Inflammatory macrophage (primary cell): ENCODE results near the gene SUPT3H.

Experiments used
- DNase-seq, 2 donors: peaks; one replicate each; pipeline ENCODE4 v3.0.0-alpha.2; 2020 to 2022

Gene SUPT3H

DNA sequence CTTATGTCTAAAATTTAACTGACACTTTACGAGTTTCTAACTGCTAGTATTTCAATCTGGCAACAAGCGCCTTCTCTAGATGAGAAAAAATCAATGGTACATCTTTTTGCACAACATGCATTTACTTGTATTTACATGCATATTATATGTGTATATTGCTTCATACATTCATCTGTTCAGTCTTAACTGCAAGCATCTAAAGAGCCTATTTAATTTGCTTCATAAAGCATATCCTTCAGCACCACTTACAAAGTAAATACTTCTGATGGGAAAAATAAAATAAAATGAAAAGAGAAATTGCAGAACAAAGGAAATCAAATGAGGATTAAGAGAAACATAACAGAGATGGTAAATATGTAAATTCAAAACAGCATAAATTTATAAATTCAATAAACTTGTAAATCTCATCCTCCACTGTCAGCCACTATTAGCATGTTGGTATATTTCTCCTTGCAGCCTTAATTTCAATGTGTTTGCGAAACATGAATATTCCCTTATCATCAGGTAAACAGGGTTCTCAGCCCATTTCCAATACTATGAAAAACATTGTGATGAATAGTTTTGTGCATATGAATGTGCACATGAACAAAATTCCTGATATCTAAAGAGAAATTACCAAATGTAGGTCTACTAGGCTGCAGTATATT is 382.1 kb downstream of the SUPT3H start:
- DNase-seq: no peak

DNA sequence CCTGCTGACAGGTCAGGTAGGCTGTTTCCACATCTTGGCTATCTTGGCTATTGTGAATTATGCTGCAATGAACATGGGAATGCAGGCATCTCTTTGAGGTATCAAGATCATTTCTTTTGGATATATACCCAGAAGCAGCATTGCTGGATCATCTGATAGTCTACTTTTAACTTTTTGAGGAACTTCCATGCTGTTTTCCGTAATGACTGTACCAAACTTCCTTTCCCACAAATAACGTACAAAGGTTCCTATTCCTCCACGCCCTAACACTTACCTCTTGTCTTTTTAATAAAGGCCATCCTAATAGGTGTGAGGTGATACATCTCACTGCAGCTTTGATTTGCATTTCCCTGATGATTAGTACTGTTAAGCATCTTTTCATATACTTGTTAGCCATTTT is 388.3 kb downstream of the SUPT3H start:
- DNase-seq: peak in 1 of 2 donors; percentile 6

DNA sequence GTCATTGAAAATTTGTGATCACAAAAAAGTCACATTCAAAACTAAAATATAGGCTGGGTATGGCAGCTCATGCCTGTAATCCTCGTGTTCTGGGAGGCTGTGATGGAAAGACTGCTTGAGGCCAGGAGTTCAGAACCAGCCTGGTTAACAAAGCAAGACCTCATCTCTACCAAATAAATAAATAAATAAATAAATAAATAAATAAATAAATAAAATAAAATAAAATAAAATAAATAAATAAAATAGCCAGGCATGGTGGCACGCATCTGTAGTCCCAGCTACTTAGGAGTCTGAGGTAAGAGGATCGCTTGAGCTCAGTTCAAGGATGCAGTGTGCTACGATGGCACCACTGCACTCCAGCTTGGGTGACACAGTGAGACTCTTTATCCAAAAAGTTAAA is 392.7 kb downstream of the SUPT3H start:
- no peak for DNase-seq

DNA sequence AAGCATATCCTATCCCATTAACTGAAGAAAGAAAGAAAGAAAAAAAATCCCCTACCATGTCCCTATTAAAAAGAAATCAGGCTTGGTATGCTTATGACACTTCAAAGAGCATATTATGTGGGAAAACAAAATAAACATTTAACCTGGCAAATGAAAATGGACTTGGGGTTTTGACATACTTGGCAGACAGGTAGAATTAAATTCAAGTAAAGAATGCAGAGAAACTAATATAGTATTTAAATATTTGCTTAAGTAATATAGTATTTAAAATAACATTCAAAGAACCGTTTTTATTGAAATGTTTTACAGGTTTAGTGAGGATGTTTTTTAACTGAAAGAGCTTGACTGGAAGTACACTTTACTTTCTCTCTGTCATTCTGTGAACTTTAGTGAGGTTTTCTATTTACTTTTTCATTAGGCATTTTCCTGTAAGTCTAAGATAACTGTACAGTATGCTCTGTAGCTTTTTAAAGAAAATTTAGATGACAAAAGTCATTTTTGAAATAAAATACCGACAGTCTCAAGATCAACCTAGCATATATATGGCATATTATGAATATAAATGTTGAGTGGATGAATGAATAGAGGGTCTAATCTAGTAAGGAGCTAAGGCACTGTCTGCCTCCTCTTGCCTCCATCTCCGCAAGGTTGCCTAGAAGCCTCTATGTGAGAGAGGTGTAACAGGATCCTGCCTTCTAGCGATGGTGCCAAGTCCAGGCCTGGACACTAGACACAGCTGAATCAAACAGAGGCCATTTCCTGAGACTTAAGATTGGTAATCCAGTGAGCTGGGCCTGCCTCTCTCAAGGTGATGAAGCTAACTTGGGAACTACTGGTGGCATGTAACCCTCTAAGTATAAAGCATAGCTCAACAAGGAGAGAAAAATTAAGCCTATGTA is 394.0 kb downstream of the SUPT3H start:
- DNase-seq: no peak

DNA sequence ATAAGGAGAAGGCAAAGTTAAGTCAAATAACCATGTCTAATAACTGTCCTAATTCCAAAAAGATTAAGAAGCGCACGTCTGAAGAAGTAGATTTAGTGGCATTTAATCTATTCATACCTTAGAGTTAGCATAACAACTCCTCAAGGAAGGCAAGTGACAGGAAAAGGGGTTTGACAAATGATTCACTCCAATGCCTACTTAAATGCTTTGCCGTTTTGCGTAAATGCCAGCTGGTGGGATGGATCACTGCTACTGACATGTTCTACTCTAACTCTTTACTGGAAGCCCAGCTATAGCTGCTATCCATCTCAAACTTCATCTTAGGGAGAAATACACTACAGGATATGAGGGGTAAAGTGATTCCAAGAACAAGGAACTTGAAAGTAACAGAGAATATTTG is 396.9 kb downstream of the SUPT3H start:
- DNase-seq: no peak

DNA sequence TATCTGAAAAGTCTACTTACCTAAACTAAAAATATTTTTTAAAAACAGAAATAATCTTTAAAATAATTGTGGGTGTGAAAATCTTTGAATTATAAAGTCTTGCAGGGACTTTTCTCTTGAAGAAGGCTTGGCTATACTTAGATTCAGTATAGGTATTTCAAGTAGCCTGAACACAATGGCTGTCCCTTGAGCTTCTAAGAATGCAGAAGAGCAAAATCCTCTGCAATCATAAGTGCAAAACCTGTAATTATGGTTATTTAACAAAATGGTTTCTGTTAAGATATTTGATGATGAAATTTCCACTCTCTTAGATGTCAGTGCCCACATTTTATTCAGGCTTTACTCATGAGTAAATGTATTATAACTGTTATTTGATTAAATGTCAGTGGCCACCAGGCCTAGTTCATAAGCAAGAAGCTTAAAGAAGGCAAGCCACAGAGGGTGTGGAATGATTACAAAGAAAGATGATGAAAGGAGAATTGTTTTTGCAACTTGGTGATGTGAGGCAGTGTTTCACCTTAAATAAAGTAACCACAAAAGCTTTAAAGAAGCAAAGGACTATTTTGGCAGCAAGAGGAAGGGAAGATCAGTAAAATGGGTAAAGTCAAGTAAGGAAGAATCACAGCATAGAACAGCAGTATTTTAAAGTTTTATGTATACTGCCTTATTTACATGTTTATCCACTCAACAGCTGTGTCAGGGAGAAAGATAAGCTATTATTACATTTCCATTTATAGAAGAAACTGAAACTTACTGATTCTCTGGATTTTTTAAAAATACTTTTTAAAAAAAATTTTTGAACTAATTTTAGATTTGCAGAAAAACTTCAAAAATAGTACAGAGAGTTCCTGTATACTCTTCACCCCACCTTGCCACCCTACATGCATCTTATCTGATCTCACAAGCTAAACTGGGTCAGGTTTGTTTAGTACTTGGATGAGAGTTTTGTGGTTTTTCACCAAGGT is 400.8 kb downstream of the SUPT3H start:
- DNase-seq: peak in 1 of 2 donors; percentile 36

DNA sequence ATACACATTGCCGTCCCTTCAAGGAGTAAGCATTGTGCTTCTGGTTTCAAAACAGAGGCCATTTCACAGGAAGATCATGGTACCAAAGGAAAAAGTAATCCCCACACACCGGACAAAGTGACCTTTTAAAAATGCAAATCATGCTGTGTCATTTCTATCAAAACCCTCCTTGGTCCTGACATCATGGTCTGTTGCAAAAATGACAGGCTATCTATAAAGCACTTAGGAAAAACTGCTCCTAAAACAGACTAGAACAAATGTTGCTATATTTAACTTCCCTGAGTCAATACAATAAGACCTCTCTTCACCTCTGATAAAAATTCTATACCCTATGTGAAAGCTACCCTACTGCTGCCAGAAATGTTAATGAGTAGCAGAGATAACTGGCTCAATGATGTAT is 403.2 kb downstream of the SUPT3H start:
- DNase-seq: no peak

DNA sequence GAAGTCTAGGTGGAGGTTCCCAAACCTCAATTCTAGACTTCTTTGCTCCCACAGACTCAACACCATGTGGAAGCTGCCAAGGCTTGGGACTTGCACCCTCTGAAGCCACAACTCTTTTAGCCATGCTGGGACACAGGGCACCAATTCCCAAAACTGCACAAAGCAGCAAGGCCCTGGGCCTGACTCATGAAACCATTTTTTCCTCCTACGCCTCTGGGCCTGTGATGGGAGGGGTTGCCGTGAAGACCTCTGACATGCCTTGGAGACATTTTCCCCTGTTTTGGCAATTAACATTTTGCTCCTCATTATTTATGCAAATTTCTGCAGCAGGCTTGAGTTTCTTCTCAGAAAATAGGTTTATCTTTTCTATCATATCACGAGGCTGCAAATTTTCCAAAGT is 405.0 kb downstream of the SUPT3H start:
- DNase-seq: no peak

DNA sequence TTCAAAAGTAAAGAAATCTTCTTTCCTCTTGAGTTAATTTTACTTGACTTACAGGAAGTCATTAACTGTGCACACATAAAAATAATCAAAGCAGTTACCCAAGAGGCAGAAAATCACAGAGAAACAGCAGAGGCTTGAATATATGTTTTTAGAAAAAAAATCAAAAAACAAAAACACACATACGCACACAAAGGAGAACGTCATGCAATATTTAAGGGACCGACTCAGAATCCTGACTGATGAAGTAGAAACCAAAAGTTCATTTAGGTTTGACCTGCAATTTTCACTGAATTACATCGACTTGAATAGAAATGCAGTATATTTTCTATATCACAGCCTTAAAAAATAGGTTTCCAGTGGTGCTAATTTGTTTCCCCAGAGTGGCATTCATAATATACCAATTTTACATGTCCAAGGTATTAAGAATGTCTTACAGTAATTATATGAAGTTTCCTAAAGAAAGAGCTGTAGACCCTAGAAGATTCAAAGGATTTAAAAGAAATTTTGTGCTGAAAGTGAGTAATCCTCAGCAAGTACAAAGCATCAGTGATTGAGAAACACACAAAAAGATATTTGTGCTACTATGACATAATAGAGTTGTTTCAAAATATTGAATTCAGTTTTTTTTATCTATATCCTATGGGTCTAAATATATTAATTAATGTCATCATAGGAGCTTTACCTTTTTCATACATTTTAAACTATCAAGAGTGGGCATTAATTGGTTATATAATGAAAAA is 408.1 kb downstream of the SUPT3H start:
- DNase-seq: peak; percentile 23 to 46

DNA sequence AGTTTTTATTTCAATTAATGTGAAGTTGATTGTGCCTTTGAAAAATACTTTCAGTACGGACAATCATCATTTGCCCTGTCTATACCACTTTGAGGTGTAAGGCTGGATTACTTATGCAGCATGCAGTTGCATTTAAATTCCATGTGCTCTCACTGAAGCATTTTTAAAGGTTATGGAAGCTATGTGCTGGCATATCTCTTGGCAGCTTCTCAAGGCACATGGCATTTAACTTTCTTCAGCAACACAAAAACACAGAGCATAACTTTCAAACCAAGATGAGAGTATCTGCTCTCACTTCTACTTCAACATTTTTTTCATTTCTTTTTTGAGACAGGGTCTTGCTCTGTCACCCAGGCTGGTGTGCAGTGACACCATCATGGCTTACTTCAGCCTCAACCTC is 410.3 kb downstream of the SUPT3H start:
- DNase-seq: no peak

DNA sequence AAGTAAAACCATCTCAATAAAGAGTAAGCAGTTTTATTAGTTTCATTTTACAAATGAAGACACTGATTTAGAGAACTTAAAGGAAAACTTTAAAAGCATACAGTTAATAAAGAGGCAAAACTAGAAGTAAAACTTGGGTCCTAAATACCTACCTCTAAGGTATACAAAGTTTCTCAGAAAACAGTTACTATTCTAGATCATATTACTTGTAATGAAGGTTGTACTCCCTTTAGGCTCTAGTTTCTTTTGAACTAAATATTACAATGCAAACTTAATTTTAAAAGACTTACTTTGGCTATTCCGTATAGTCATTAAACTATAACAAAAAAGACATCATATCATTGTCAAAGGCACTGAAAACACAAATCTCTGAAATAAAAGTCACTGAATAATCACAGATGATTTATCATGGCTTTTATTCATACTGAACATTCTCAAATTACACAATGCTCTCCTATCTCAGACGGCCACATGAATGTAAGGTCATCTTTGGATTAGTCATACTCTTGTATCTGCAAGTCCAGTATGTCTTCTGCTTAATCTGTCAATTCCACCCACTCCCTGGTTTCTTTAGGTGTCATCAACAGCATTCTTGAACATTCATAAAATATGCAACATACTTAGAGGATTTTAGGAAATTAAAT is 411.2 kb downstream of the SUPT3H start:
- DNase-seq: peak; percentile 79 to 80

DNA sequence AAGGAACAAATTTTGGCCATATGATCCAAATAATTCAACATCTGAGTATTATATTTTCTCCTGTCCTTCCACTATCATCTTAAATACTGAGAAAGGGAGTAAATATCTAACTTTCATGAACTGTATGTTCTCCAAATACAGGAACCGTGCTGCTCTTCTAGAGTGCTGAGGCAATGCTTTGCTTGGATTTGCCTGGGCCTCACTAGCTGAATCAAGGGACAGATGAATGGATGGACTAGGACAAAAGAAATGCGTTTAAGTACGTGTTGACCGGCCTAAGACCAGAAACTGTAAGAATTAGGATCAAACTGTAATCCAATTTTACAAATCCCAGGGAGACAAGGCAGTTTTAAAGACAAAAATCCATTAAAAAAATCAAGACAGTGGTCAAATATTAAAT is 412.0 kb downstream of the SUPT3H start:
- DNase-seq: no peak

DNA sequence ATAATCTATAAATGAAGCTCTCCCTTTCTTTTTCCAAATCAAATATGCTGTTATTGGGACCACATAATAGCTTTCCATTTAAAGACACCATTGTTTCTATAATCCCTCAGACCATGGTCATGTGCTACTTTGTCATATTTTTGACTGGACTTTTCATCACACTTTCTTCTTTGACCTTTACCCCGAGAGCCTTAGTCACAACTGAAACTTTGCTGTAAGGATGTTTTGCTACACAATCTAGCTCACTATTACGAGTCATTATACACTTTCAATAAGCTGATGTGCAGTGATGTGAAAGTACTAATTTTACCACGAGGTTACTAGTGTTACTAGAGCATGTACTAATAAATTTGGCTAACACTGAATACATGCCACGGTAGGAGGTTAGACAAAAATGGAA is 416.8 kb downstream of the SUPT3H start:
- DNase-seq: peak; percentile 50 to 59

DNA sequence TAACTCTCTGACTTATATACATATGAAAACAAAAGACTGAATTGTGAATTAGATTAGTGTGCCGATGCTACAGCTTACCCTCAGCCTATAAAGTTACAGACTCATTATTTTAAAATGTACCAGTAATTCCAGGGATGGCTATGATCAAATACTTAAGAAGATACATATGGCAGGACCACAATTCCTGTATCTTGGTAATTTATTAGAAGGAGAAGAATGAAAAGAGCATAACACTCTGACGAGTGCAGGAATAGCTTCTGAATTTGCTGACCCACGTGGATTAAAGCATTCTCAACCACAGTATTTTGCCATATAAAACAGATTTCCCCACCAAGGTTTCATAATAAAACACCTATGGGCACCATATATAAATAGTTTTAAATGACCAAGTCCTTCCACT is 418.1 kb downstream of the SUPT3H start:
- no peak for DNase-seq

DNA sequence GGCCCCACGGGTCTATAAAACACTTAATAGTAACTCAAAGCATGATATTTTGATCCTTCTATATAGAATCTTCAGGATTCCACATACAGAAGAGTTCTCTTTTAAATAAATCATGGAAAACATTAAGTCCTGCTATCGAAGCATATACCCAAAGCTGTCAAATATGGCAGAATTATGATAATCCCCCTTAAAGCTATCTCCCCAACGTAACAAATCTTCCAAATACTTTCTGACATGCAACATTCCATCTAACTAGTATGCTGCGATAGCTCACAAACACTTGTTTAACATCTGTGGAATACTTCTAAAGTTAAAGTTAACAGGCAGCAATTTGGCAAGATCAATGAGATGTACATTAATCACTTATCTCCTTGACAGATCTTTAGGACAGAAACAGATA is 420.6 kb downstream of the SUPT3H start:
- no peak for DNase-seq

DNA sequence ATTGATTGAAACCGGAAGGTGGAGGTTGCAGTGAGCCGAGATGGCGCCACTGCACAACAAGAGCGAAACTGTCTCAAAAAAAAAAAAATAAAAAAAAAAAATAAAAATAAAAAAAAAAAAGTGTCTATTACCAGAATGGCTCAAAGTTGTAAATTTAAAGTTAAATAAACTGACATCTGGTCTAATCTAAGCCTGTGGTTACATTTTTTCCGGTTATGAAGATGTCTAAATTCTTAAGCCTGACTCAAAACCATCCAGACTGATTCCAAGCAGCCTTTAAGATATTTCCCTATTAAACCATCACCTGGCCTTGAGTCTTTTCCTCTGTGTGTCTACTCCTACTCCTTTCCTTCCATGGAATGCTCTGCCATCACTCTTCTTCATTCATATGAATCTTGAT is 421.3 kb downstream of the SUPT3H start:
- no peak for DNase-seq

DNA sequence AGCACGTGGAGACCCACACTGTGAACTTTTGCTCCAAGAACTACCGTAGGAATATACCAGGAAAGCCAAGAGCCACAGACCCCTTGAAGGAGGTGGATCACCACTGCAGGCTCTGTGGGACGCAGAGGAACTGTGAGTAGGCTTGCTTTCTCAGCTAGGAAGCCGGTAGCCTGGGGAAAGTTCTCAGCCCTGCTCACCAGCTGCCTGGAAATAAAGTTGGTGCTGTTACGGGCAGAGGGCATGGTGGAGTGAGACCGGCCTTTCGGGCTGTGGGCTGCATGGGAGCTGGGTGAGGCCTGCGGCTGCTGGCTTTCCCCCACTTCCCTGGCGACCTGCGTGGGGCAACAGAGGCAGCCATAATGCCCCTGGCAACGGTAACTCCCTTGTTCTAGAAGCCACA is 422.6 kb downstream of the SUPT3H start:
- no peak for DNase-seq

DNA sequence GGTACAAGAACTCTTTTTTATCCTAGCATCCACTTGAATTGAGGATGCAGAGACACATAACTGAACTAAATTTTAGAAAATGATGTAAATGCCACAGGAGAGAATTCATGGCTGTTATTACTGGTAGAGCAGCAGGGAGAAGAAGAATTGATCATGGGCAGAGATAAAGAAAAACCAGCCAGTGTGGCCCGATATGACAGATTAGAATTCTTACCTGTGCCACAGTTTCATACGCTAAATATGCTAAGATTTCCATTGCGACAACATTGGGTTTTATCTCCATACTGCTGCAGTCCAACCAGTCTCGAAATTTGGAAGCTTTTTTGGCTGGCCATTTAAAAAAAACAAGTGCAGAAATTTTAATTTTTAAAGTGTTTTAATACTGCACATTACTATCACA is 423.5 kb downstream of the SUPT3H start:
- DNase-seq: no peak

DNA sequence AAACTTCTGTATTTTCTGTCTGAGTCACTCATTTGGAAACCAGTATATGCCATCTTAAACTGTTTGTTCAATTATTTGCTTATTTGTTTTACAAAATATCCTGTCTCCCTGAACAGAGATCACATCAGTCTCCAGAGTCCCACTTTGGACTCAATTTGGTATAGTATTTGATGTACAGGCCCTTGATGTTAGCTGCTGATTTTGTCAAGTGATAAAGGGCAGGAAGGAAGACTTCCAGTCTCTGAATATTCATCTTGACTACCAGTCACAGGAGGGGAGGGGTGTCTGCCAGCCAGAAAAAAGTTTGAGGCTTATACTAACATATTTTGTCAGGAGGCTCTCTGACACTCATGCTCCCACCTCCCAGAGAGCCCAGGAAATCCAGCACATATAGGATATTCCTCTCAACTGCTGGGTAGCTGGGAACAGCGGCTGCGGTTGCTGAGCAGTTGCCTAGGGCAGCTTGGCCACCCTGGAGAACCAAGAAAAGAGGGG is 426.4 kb downstream of the SUPT3H start:
- no peak for DNase-seq

DNA sequence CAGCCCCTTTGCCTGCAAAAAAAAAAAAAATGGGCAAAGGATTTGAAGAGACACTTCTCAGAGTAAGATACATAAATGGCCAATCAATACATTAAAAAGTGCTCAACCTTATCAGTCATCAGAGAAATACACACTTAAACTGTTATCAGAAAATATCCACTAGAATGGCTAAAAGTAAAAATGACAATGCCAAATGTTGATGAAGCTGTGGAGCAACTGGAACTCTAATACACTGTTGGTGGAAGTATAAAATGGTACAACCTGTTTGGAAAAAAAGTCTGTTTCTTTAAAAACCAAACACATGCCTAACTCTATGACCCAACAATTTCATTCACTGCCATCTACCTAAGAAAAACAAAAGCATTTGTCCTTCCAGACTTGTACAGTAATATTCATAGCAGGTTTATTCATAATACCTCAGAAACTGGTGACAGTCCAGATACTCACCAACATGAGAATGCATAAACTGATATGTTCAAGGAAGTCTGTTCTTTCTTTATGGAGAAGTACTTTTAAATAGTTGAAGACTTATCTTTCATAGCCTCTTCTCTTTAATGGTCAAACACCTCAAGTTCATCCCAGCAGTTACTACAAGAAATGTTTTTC is 428.0 kb downstream of the SUPT3H start:
- DNase-seq: no peak

DNA sequence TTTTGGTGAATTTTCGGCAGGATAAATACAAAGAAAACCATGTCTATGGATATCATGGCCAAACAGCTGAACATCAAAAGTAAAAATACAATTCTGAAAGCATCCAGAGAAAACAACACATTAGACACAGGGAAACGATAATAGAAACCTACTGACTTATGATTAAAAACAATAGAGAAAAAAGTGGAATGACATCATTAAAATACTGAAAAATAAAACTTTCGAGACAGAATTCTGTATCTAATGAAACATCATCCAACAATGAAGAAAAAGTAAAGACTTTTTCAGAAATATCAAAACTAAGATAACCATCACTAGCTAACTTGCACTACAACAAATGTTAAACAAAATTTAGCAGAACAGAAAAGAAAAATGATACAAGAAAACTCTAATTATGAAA is 434.2 kb downstream of the SUPT3H start:
- no peak for DNase-seq
